Tibial nerve (tissue), 4 donors: ENCODE results near the gene TSPAN13.

Experiments
- EP300 ChIP-seq, 2 donors: sonication (generic); formaldehyde crosslinking; IDR thresholded peaks; one replicate each; pipeline ENCODE4 v1.6.1; 2017; ENCODE audit warnings: antibody characterized with exemption in 2 of 2, mild to moderate bottlenecking in 1 of 2
- POLR2A ChIP-seq, 2 donors: fragments of 450-650 bp; IDR thresholded peaks; one replicate each; pipeline ENCODE4 v1.6.1; 2017; ENCODE audit warnings: antibody characterized with exemption in 2 of 2, mild to moderate bottlenecking in 2 of 2, moderate library complexity in 2 of 2
- TF ChIP-seq, protein P1 (sequence below), 5 experiments: fragments of 200-600 bp in 3 of 5; fragments of 450-650 bp in 2 of 5; sonication (generic) in 3 of 5; IDR thresholded peaks; one replicate each; pipeline ENCODE4 v1.5.1; 2016 to 2019; ENCODE audit warnings: antibody characterized with exemption in 5 of 5, mild to moderate bottlenecking in 3 of 5, moderate library complexity in 2 of 5

DNA sequence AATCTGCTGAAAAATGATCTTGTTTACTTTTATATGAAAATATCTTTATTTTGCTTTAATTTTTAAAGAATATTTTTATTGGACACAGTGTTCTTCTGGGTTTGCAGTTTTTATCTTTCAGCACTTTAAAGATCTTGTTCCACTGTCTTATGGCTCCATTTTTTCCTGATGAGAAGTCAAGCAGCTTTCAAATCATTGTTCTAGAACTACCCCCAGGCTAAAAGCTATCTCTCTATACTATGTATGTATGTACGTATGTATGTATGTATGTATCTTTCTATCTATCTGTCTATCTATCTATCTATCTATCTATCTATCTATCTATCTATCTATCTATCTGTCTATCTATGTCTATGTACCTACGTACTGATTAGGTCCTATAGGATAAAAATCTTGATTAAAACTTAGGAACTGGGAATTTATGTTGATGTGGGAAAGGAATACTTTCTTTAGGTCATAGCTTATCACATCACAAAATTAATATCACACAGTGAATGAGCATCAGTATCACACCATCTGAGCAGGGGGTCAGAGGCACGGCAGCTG lies 35.4 kb upstream of the TSPAN13 start:
- TF ChIP-seq, protein P1, sequence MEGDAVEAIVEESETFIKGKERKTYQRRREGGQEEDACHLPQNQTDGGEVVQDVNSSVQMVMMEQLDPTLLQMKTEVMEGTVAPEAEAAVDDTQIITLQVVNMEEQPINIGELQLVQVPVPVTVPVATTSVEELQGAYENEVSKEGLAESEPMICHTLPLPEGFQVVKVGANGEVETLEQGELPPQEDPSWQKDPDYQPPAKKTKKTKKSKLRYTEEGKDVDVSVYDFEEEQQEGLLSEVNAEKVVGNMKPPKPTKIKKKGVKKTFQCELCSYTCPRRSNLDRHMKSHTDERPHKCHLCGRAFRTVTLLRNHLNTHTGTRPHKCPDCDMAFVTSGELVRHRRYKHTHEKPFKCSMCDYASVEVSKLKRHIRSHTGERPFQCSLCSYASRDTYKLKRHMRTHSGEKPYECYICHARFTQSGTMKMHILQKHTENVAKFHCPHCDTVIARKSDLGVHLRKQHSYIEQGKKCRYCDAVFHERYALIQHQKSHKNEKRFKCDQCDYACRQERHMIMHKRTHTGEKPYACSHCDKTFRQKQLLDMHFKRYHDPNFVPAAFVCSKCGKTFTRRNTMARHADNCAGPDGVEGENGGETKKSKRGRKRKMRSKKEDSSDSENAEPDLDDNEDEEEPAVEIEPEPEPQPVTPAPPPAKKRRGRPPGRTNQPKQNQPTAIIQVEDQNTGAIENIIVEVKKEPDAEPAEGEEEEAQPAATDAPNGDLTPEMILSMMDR (IDR thresholded peaks at IDR 0.05) = no peak
- TF ChIP-seq POLR2A (IDR thresholded peaks at IDR 0.05) (no peak), EP300 (IDR thresholded peaks at IDR 0.05) (no peak)
